ENCODE measurements around the gene METTL4.

Gene METTL4

DNA sequence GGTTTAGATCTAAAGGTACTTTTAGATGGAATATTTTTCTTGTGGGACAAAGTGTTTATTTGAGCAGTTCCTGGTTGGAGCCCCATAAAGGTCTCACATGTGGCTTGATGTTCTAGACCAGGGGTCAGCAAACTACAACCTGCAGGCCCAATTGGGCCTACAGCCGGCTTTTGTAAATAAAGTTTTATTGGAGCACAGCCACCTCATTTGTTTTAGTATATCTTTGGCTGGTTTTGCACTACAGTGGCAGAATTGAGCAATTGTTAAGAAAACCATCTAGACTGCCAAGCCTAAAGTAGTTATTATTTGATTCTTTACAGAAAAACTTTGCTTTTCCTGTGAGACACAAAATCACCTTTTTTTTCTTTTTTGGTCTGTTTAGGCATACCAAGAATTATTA, 41.7 kb upstream of the METTL4 start:
- TF ChIP-seq GABPA (IDR thresholded peaks at IDR 0.05; ENCODE audit: low read depth): no peak
- TF ChIP-seq, protein P1, sequence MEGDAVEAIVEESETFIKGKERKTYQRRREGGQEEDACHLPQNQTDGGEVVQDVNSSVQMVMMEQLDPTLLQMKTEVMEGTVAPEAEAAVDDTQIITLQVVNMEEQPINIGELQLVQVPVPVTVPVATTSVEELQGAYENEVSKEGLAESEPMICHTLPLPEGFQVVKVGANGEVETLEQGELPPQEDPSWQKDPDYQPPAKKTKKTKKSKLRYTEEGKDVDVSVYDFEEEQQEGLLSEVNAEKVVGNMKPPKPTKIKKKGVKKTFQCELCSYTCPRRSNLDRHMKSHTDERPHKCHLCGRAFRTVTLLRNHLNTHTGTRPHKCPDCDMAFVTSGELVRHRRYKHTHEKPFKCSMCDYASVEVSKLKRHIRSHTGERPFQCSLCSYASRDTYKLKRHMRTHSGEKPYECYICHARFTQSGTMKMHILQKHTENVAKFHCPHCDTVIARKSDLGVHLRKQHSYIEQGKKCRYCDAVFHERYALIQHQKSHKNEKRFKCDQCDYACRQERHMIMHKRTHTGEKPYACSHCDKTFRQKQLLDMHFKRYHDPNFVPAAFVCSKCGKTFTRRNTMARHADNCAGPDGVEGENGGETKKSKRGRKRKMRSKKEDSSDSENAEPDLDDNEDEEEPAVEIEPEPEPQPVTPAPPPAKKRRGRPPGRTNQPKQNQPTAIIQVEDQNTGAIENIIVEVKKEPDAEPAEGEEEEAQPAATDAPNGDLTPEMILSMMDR (IDR thresholded peaks at IDR 0.05; ENCODE audit: insufficient read depth, low read length): no peak
- TF ChIP-seq, protein P2, sequence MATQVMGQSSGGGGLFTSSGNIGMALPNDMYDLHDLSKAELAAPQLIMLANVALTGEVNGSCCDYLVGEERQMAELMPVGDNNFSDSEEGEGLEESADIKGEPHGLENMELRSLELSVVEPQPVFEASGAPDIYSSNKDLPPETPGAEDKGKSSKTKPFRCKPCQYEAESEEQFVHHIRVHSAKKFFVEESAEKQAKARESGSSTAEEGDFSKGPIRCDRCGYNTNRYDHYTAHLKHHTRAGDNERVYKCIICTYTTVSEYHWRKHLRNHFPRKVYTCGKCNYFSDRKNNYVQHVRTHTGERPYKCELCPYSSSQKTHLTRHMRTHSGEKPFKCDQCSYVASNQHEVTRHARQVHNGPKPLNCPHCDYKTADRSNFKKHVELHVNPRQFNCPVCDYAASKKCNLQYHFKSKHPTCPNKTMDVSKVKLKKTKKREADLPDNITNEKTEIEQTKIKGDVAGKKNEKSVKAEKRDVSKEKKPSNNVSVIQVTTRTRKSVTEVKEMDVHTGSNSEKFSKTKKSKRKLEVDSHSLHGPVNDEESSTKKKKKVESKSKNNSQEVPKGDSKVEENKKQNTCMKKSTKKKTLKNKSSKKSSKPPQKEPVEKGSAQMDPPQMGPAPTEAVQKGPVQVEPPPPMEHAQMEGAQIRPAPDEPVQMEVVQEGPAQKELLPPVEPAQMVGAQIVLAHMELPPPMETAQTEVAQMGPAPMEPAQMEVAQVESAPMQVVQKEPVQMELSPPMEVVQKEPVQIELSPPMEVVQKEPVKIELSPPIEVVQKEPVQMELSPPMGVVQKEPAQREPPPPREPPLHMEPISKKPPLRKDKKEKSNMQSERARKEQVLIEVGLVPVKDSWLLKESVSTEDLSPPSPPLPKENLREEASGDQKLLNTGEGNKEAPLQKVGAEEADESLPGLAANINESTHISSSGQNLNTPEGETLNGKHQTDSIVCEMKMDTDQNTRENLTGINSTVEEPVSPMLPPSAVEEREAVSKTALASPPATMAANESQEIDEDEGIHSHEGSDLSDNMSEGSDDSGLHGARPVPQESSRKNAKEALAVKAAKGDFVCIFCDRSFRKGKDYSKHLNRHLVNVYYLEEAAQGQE (IDR thresholded peaks at IDR 0.05; ENCODE audit: insufficient replicate concordance, low read depth): no peak
- TF ChIP-seq POLR2AphosphoS5 (IDR thresholded peaks at IDR 0.05; ENCODE audit: low read depth): no peak
- no peak for TF ChIP-seq SPI1 (IDR thresholded peaks at IDR 0.05; ENCODE audit: borderline replicate concordance, low read depth)

DNA sequence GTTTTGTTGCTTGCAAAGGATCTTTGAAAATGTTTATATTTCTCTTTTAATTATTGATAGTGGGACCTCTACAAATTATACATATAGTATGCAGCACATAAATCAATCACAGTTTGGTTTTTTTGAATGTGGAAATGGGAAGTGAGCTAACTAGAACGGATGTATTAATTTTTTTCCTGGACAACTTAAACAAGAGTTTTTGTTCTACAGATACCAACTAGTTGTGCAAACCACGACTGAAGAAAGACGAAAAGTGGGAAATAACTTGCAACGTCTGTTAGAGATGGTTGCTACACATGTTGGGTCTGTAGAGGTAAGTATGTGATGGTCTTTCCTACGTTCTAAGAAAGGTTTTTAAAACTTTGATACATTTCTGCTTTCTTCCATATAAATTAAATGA, 39.2 kb upstream of the METTL4 start:
- H3K27me3 ChIP-seq (ENCODE audit: insufficient read depth, poor library complexity, severe bottlenecking): no peaks in the 10 kb centered on the region

More for the DNA sequence above, 41.7 kb upstream of the METTL4 start:
- H3K27ac ChIP-seq (replicated peaks): no peak overlapping the region
- DNase-seq (ENCODE audit: low read depth in 1 of 2, low spot score in 1 of 2): no peak
- H3K4me3 ChIP-seq (replicated peaks; ENCODE audit: insufficient read depth, low read length): no peak overlapping the region
- H3K27me3 ChIP-seq (ENCODE audit: insufficient read depth, poor library complexity, severe bottlenecking): no peaks in the 10 kb centered on the region

DNA sequence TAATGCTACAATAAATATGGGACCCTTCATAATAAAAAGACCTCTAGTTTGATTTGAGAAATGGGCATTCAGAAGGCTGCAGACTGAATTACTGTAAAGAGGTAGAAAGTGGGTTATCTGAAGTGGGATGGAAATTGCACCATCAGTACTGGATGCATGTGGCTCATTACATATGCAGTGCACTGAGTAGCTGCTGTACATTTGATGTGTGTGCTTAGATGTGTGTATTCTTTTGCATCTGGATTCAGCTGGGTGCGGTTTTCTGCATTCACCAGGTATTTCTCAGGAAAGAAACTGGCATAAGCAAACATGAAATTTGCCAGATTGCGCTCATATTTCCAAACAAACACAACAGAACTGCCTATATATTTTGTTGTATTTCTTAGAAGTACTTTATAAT, 38.3 kb upstream of the METTL4 start:
- Histone ChIP-seq H3K4me3 (replicated peaks; ENCODE audit: insufficient read depth, low read length) (no peak overlapping the region), H3K27ac (replicated peaks) (no peak overlapping the region), H3K27me3 (ENCODE audit: insufficient read depth, poor library complexity, severe bottlenecking) (no peaks in the 10 kb centered on the region)
- TF ChIP-seq, protein P1 (IDR thresholded peaks at IDR 0.05; ENCODE audit: insufficient read depth, low read length): no peak
- TF ChIP-seq SPI1 (IDR thresholded peaks at IDR 0.05; ENCODE audit: borderline replicate concordance, low read depth) (no peak), GABPA (IDR thresholded peaks at IDR 0.05; ENCODE audit: low read depth) (no peak), POLR2AphosphoS5 (IDR thresholded peaks at IDR 0.05; ENCODE audit: low read depth) (no peak)
- TF ChIP-seq, protein P2 (IDR thresholded peaks at IDR 0.05; ENCODE audit: insufficient replicate concordance, low read depth): no peak
- DNase-seq (ENCODE audit: low read depth in 1 of 2, low spot score in 1 of 2): no peak

More for the DNA sequence above, 39.2 kb upstream of the METTL4 start:
- TF ChIP-seq SPI1 (IDR thresholded peaks at IDR 0.05; ENCODE audit: borderline replicate concordance, low read depth): peak; percentile 51; the same call in 1 of the 2 replicates
- TF ChIP-seq, protein P1 (IDR thresholded peaks at IDR 0.05; ENCODE audit: insufficient read depth, low read length): no peak
- H3K27ac ChIP-seq (replicated peaks): no peak overlapping the region; the same call in 1 of the 2 replicates
- no peak overlapping the region for H3K4me3 ChIP-seq (replicated peaks; ENCODE audit: insufficient read depth, low read length)
- DNase-seq (ENCODE audit: low read depth in 1 of 2, low spot score in 1 of 2): peak in 1 of 2 experiments; percentile 72

DNA sequence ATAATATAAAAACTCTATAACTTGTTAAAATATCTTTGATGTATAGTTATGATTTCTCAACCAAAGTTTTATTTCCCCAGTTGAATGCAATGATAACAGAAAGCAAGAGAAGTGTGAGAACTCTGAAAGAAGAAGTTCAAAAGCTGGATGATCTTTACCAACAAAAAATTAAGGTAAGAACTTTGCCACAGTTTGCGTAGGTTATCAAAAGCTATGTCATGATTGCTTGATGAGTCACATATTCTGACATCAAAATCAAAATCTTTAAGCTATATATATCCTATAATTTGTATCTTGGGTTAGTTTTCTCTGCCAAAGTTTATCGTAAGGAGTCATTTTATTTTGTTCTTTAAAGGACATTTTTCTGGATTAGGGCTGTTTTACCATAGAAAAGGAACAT, 35.0 kb upstream of the METTL4 start:
- H3K27me3 ChIP-seq (ENCODE audit: insufficient read depth, poor library complexity, severe bottlenecking): no peaks in the 10 kb centered on the region
- DNase-seq (ENCODE audit: low read depth in 1 of 2, low spot score in 1 of 2): no peak
- H3K4me3 ChIP-seq (replicated peaks; ENCODE audit: insufficient read depth, low read length): no peak overlapping the region
- TF ChIP-seq POLR2AphosphoS5 (IDR thresholded peaks at IDR 0.05; ENCODE audit: low read depth): no peak
- H3K27ac ChIP-seq (replicated peaks): no peak overlapping the region
